ENCODE data around the gene C10orf95.
"Not testable (repeated sequence)": the region's sequence is repeated elsewhere in the genome, so short reads cannot be mapped to it uniquely, and the experiment has no call there.

The C10orf95 gene, protein sequence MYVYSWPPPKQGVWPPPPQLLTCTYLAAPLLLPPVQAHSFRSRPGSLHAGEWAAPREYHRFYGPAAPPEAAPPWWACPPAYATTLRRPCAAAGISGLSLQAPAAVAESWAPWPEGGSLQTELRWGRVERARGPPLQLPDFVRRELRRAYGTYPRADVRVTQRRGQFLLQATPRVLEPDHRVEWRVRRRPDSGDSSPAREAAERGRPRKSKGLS

DNA sequence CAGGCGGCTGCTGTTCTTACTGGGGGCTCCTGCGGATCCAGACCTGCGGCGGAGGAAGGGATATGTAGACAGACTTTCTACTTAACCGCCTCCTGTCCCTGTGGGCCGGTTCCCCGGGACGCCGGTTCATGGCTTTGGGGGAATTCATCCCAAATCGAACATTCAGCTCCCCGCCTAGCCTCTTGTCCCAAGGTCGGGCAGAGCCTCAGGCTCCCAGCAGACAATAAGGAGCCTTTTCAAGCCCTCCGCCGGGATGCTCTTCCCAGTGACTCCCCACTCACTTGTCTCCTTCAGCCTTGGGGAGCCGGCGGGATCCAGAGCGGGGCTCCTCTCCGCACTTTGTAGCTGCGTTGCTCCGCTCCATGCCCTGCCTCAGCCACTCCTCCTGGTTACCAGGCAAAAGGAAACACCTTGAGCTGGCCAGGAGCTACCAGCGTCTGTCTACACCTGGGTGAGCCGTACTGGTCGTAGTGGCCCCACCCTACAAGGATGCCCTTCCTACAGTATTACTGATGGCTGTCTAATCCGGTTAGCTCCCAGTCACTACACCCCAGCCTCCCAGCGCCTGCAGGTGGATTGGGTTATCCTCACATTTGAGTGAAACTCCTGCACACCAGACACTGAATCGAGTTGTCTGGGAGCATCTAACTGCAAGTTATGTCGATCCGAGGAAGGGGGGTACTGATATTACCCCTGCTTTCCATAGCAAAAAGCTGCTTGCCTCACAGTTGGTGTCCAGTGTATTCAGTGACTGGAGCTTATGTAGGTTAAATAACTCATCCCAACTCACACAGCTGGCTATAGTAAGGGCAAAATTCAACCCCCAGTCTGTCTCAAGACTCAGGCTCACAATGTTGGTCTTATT is at the start of gene C10orf95:
TSS of gene C10orf95 (minus strand) at position 439 of the 865 bp plus-strand sequence. CDS start 450 bp downstream, outside the sequence.
- DNase-seq, result no peak

DNA sequence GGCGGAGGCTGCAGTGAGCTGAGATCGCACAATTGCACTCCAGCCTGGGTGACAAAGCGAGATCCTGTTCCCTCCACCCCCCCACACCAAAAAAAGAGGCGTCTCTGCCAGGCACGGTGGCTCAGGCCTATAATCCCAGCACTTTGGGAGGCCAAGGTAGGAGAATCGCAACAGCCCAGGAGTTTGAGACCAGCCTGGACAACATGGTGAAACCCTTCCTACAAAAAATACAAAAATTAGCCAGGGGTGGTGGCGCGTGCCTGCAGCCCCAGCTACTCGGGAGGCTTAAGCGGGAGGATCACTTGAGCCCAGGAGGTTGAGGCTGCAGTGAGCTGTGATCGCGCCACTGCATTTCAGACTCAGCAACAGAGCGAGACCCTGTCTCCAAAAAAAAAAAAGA is 49.3 kb upstream of the C10orf95 start:
- DNase-seq, result not testable (repeated sequence)

DNA sequence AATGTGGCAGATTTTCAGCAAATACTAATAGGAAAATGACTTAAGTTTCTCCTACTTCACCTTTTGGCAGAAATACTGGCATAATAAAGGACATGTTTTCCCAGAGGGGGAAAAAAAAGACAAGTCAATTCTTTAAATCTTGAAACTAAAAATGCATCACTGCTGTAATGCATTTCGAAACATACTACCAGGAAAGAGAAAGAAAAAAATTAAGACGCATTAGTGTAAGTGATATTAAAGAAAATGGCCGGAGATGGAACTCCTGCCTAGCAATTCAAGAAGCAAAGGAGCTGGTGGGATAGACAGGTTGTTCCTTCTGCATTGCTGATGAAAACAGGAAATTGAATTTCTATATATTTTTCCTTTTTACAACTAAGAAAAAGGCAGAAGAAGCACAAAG is 48.0 kb upstream of the C10orf95 start:
- DNase-seq, result no peak

DNA sequence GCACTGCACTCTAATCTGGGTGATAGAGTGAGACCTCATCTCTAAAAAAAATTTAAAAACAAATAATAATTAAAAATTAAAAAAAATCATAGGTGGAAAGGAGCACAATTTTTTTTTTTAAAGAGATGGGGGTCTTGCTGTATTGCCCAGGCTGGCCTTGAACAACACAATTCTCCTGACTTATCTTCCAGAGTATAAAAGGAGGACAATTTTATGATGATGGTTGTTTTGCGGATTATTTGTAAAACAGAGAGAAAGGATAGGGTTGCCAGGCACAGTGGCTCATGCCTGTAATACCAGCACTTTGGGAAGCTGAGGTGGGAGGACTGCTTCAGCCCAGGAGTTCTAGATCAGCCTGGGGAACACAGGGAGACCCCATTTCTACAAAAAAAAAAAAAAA is 46.2 kb upstream of the C10orf95 start:
- DNase-seq, result no peak

DNA sequence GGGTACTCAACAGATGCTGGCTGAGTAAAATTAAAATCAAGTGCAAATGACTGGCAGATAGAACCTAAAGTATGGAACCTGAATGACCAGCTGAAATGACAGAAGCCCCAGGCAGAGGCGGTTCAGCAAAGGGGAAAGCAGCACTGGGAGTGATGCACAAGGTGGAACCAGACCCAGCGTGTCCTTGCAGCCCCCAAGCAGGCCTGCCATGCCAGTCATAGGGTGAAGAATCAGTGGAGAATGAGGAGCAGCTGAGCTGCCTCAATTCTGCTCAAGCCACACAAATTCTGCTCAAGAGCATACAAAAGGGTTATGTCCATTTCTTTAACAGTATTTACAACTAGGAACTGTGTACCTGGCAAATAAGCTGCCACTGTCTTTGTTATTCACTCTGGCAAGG is 42.4 kb upstream of the C10orf95 start:
- DNase-seq, result no peak

DNA sequence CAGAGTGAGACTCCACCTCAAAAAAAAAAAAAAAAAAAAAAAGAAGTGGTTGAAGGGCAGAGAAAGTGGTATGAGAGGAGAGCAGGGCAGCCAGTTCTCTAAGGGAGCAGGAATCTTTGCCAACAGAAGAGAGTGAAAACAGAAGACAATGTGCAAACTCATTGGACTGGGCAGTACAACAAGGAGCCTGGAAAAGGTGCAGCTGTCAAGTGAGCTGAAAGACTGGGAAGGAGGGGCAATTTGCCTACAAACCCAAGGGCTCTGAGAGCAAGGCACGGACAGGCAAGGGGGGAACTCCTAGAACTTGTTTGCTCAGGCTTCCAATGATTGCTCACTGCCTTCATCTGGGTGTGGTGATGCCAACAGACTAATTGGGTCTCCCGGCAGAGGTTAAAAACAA is 41.6 kb upstream of the C10orf95 start:
- DNase-seq, result no peak

DNA sequence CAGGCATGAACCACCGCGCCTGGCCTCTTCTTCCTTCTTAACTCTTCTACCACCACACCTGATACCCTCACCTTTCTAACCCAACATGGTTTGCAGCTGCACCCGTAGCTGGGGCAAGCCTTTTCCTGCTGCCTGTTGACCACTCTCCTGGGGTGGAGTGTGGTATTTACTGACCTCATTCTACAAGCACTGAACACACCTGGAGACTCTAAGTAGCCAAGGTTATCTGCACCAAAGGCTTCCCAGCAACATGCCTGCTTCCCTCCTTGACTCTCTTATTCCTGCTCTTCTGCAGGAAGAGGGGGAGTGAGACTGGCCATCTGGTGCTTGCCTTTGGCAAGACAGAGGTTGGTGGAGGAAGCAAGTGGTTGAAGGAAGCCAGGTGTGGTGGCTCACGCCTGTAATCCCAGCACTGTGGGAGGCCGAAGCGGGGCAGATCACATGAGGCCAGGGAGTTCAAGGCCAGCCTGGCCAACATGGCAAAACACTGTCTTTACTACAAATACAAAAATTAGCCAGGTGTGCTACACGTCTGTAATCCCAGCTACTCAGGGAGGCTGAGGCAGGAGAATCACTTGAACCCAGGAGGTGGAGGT is 41.1 kb upstream of the C10orf95 start:
- no peak for DNase-seq

DNA sequence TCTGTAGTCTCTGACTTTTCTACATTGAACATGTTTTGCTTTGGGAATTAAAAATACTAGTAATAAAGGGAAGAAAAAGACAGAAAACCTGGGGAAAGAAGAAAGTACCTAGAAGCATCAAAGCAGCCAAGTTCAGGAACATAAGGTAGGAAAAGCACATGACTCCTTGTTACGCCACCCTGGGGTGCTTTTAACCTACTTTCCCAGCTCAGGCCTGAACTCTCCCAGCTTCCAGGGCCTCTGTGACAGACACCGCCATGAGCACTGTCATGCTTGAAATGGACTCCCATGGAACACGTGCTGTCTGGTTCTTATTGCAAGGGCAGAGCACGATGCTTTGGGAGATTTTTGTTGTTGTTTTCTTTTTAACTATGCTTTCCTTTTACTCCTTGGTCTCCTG is 39.8 kb upstream of the C10orf95 start:
- DNase-seq, result no peak

DNA sequence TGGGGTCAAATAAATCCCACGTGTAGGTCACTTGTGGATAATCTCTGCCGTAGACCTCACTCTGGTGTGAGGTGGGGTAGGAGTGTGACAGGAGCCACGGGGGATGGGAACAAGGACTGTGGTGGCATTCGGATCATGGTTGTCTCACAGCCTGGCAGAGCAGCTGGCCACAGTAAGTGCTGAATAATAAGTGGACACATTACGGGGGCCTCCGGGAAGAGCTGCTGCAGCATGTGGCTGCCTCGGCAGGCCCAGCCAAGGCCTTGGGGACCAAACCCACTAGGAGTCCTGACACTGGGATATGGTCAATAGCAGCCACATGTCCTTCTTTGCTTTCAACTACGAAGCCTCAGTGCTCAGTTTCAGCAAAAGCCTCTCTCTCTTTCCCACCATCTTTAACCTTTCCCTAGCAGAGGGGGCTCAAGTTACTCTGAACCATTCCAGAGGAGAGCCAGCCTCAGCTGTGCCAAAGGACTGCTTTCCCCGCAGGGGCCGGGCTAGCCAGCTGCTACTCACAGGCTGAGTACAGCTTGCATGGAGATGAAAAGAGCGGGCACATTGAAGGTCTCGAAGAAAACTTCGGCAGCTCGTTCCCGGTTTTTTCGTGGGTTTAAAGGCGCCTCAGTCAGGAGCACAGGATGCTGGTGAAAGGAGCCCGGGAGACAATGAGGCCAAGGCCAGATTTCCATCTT is 33.9 kb upstream of the C10orf95 start:
- DNase-seq, result no peak

DNA sequence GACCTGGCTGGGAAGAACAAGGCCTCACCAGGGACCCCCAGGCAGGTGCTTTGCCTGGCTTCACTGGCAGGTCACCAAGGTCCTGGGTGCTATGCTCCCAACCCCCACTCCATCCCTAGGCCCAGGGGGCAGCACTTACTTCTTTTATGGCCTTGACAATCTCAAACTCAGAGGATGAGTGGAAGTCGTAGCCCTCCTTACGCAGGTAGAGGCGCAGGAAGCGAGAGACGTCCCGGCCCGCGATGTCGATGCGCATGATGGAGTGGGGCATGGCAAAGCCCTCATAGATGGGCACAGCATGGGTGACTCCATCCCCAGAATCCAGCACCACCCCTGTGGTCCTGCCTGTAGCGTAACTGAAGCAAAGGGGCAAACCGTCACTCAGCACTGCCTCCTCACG is 32.7 kb upstream of the C10orf95 start:
- no peak for DNase-seq

DNA sequence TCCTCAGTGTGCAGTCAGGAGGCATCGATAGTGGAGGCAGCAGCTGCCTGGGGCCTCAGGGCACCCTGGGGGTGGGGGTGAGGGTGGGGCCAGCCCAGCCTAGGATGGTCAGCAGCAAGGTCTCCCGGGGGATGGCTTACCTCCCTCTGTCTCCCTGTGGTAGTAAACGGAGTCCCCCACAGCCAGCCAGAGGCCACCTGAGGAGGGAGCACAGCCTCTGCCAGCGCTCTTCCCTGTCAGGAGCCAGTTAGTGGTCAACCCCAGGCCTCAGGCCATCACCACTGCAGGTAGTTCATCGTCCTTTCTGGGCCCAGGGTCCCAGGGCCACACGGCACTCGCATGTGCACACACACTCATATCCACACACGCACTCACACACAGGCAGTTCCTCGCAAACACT is 29.1 kb upstream of the C10orf95 start:
- no peak for DNase-seq

DNA sequence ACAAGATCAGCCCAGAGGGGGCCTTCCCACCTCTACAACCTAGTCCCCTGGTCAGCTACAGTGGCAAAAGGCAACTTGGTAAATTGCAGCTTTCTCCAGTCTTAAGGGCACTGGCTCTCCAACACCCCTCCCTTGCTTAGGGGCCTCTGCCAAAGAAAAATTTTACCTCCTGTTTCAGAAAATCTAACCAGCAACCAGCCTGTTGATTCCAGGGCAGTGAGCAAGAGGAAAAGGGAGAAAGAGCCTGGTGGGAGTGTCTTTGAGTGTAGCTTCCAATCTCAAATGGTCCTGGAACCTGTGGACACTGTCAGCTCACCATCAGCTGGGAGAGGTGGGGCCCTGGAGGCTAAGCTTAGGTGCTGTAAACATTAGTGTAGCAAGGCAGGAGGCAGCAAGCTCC is 28.3 kb upstream of the C10orf95 start:
- no peak for DNase-seq

DNA sequence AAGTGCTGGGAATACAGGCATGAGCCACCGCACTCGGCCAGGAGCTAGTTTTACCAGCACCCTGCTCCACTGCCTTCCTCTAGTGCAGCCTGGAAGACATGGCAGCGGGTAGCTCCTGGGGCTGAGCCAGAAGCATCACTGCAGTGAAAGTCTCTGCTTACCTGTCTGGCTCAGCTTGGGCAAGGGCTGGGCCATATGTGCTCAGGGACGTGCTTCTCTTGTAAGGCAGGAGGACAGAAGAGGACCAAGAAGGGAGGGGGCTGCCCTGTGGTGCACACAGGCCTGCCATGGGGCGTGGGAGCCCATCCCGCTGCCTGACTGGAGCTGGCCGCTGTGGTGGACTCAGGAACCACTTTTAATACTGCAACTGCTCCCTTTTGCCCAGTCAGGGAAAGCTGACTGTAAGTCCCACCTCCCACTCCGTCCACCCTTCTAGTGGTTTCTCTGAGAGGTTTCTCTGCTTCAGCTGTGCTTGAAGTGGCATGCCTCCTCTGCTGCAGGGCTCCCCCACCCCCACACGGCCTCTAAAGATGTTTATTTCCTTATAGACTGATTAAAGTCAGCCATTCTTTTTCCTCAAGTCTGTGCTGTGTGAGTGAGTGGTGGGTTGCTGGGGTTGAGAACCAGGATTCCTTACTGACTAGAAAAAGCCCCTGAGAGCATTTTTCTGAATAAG is 25.3 kb upstream of the C10orf95 start:
- no peak for DNase-seq

DNA sequence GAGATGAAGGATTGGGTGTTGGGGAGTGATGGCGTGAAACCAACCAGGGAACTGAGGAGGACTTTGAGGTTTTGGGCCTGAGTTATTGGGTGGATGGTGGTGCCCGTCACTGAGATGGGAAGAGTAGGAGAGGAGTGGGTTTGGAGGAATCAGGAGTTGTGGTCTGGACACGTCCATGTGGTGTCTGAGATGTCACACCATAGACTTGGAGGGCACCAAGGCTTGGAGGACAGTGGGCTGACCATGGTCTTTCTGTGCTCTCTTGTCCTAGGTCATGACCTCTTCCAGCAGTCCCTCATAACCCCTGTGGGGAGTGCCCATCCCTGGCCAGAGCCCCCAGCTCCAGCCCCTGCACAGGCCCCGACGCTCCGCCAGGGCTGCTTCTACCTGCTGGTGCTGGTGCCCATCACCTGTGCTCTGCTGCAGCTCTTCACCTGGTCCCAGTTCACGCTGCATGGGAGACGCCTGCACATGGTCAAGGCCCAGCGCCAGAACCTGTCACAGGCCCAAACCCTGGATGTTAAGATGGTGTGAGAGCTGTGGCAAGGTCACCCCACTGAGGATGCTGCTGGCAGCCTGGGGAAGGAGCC is 24.2 kb upstream of the C10orf95 start:
- no peak for DNase-seq

DNA sequence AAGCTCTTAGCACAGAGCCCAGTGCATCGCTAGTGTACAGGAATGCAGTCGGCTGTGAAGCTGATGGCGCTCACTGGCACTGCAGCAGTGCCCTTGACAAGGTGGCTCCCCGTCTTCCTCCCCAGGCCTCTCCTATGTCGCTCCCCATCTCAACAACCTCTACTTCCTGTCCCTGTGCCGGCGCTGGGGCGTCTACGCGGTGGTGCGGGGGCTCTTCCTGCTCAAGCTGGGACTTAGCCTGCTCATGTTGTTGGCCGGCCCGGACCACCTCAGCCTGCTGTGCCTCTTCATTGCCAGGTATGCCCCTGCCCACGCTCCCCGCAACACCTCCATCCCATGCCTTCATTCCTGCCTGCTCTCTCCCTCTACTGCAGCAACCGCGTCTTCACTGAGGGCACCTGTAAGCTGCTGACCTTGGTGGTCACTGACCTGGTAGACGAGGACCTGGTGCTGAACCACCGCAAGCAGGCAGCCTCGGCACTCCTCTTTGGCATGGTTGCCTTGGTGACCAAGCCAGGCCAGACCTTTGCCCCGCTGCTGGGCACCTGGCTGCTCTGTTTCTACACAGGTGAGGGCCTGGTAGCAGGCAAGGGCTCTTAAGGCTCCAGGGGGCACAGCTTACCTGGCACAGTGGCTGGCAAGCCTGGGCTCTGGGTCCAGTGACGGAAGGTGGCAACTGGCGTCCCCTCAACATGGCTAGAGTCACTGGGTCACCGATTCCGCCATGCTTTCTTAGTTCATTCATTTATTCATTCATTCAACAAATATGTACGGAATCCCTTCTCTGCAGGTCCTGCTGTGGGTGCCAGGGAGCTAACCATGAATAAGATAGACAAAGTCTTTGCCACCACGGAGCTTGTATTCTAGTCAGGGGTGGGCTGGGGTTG is 22.3 kb upstream of the C10orf95 start:
- no peak for DNase-seq

DNA sequence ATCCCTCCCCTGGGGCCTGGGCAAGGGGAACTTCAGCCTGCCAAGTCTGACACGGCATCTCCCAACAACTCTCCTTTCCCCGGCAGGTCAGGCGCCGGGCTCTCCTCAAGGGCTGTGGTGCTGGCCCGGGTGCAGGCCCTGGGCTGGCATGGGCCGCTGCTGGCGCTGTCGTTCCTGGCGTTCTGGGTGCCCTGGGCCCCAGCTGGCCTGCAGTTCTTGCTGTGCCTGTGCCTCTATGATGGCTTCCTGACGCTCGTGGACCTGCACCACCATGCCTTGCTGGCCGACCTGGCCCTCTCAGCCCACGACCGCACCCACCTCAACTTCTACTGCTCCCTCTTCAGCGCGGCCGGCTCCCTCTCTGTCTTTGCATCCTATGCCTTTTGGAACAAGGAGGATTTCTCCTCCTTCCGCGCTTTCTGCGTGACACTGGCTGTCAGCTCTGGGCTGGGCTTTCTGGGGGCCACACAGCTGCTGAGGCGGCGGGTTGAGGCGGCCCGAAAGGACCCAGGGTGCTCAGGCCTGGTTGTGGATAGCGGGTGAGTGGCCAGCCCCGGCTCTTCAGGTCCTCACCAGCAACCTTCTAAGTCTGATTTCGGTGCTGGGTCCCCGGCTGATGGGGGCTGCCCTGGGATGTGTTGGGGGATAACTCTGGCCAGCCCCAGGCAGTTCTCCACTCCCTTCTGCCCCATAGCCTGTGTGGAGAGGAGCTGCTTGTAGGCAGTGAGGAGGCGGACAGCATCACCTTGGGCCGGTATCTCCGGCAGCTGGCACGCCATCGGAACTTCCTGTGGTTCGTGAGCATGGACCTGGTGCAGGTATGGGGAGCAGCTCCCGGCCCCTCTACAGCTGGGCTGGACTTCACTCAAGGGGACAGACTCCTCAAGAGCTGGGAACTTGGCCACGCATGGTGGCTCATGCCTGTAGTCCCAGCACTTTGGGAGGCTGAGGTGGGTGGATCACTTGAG is 19.5 kb upstream of the C10orf95 start:
- DNase-seq, result no peak

DNA sequence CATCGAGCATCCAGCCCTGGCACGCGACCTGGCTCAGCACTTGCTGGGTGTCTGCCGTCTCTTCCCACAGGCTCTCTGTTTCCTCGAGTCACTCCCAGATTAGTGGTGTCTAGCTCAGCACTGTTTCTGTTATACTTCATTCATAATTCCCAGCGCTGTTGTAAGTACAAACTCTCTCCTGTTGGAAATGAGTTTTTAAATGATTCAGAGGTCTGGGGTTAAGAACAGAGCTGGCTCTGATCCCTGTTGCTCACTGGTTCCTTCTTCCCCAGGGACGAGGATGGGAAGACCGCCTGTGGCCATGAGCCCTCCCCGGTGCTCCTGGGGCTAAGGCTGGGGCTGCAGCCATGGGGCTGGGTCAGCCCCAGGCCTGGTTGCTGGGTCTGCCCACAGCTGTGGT is 17.3 kb upstream of the C10orf95 start:
- no peak for DNase-seq

DNA sequence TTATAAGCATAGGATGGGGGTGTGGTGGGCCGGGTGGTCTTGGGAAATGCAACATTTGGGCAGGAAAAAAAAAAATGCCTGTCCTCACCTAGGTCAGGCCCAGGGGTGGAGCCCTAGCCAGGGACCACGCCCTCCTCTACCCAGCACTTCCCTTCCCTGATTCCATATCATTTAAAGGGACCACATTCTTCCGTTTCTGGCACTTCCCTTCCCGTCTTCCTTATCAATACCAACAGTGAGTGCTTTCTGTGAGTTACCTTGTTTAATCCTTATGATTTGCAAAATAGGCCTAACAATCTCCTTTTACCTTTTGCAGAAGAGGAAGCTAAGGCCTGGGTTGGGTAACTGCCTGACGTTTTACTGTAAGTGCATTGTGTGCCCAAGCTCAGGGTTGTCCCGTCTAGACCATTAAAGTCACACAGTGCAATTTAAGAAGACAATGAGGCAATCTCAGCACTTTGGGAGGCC is 16.7 kb upstream of the C10orf95 start:
- no peak for DNase-seq

DNA sequence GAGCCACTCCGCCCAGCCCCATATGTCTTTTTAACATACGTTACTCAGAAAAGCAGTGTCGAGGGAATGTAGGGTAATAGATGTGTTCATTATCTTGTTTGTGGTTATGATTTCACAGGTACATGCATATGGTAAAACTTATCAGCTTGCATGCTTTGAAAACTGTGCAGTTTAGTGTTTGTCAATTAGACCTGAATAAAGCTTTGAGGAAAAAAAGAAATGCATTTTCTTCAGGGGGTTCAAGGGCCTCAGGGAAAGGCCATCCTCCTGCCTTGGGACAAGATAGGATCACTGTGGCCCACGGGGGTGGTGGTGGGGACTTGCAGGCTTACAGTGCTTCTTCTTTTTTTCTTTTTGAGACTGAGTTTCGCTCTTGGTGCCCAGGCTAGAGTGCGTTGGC is 16.0 kb upstream of the C10orf95 start:
- no peak for DNase-seq

DNA sequence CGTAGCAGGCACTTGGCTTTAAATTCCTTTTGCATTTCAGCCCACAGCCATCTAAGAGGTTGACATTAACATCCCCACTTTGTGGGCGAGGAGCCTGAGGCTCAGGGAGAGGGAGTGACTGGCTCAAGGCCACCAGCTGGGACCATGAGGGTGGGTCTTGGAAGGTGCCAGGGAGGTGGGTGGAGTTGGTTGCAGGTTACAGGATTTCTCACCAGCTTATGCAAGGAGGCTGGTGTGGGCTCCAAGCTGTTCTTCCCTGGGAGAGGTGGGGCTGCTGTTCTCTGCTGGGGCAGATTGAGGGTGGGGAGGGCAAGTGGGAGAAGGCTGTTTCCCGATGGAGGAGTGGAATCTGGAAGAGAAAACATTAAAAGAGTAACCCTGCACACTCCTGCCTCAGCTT is 14.1 kb upstream of the C10orf95 start:
- no peak for DNase-seq

Measured in SW 1271 (cell line).